ENCODE data around the gene SLC49A3.

Gene SLC49A3

DNA sequence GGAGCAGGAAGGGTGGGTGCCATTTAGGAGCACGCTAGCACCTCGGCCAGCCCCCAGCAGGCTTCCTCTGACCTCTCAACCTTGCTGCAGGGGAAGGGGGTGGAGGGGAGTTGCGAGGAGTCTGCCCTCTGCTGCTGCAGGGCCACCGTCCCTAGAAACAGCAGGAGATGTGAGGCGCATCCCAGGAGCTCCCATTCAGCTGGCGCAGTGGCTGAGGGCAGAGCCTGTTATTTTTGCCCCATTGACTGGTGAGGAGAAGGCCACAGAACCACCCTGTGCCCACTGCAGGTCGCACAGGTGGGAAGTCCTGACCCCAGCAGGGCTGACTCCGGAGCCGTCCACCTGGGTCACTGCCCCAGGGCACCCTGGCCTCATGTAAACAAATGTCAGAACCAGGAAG lies 55.5 kb downstream of the SLC49A3 start:
- DNase-seq (ENCODE audit: low read depth in 2 of 2), result no peak

DNA sequence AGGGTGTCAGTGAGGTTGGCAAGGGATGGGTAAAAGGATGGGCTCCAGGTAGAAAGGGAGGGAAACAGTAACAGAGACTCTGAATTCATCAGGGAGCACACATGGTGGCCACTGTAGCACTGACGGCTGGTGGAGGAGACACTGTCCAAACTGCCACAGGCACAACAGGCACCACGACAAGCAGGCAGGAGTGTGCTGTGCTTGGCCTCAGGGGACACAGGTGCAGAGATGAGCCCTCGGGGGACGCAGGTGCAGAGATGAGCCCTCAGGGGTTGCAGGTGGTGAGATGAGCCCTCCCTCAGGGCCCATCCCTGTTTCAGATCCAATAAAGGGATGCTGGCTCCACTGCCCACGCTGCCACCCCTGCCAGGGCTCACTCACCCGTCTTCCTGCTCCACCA lies 56.0 kb downstream of the SLC49A3 start:
- no peak for DNase-seq (ENCODE audit: low read depth in 2 of 2)

DNA sequence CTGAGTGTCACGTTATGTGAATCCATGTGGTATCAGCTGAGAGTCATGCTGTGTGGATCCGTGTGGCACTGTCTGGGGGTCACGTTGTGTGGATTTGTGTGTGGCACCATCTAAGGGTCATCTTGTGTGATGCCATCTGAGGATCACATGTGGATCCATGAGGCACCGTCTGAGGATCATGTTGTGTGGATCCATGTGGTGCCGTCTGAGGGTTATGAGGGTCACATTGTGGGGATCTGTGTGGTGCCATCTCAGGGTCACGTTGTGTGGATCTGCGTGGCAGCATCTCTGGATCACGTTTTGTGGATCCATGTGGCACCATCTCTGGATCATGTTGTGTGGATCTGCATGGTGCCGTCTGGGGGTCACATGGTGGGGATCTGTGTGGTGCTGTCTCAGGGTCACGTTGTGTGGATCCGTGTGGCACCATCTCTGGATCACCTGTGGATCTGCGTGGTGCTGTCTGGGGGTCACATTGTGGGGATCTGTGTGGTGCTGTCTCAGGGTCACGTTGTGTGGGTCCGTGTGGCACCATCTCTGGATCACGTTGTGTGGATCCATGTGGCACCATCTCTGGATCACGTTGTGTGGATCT lies 56.7 kb downstream of the SLC49A3 start:
- DNase-seq (ENCODE audit: low read depth in 2 of 2), result no peak
